CD4-positive, alpha-beta T cell (primary cell): ENCODE measurements around the gene ZNF506. TPM values are rescaled to one million over a fixed set of nuclear protein-coding genes. Genes with fewer than 3 reads are reported as not detected.

Source experiments
- ATAC-seq: fragments of 200-7000 bp; cut with Tn5 transposase; one replicate; pipeline ENCODE4 v1.10.0; 2022; ENCODE audit warnings: mild to moderate bottlenecking; ENCODE audit not compliant: poor library complexity
- CTCF ChIA-PET: fragments of 350-600 bp; sonication (Branson Sonifier 250); formaldehyde crosslinking; loops from one replicate; lab custom pipeline; 2021; ENCODE audit warnings: antibody characterized with exemption, inconsistent platforms; lab: Charles Lee
- POLR2A ChIA-PET: fragments of 350-600 bp; sonication (Branson Sonifier 250); formaldehyde crosslinking; loops from one replicate; lab custom pipeline; 2021; ENCODE audit warnings: antibody characterized with exemption, inconsistent platforms; lab: Charles Lee
- DNase-seq, 14 experiments: peaks; one replicate each; pipeline ENCODE4 v3.0.0-alpha.2; 2013 to 2020; ENCODE audit warnings: mixed read lengths in 2 of 14
- H3K27ac ChIP-seq, 2 donors: one replicate each; pipeline versions ENCODE4 v1.5.1 to v1.7.0; 2013; ENCODE audit warnings: low read length in 2 of 2, low read depth in 1 of 2, mild to moderate bottlenecking in 1 of 2
- H3K27me3 ChIP-seq, 2 experiments: 1 replicate in 1 of 2; 2 replicates in 1 of 2; pipeline versions ENCODE4 v1.6.1 to v1.7.0; 2013; ENCODE audit warnings: low read length in 2 of 2, control low read depth in 1 of 2, mild to moderate bottlenecking in 1 of 2, moderate library complexity in 1 of 2; ENCODE audit not compliant: insufficient read depth in 2 of 2, control insufficient read depth in 1 of 2
- H3K36me3 ChIP-seq: one replicate; pipeline ENCODE4 v1.6.1; 2013; ENCODE audit warnings: low read length, control low read depth; ENCODE audit not compliant: insufficient read depth
- H3K4me1 ChIP-seq: one replicate; pipeline ENCODE4 v1.6.1; 2013; ENCODE audit warnings: low read length, control low read depth; ENCODE audit not compliant: insufficient read depth
- H3K4me3 ChIP-seq: one replicate; pipeline ENCODE4 v1.5.1; 2013; ENCODE audit warnings: mild to moderate bottlenecking, low read length, moderate library complexity
- H3K9me3 ChIP-seq, 2 experiments: 1 replicate in 1 of 2; 2 replicates in 1 of 2; pipeline versions ENCODE4 v1.6.1 to v1.7.0; 2013; ENCODE audit warnings: low read length in 2 of 2, mild to moderate bottlenecking in 2 of 2, control low read depth in 1 of 2, moderate library complexity in 1 of 2; ENCODE audit not compliant: control insufficient read depth in 1 of 2, insufficient read depth in 1 of 2
- H3K27ac Mint-ChIP-seq: one replicate; pipeline ENCODE4 v1.8.0; 2020; ENCODE audit warnings: mixed read lengths
- H3K27me3 Mint-ChIP-seq: one replicate; pipeline ENCODE4 v1.8.0; 2021; ENCODE audit warnings: mixed read lengths
- H3K36me3 Mint-ChIP-seq: one replicate; pipeline ENCODE4 v1.8.0; 2021; ENCODE audit warnings: low read depth, mixed read lengths
- H3K4me1 Mint-ChIP-seq: one replicate; pipeline ENCODE4 v1.8.0; 2021; ENCODE audit warnings: low read depth, mixed read lengths
- H3K4me3 Mint-ChIP-seq: one replicate; pipeline ENCODE4 v1.8.0; 2020; ENCODE audit warnings: mild to moderate bottlenecking, mixed read lengths
- H3K9me3 Mint-ChIP-seq: one replicate; pipeline ENCODE4 v1.8.0; 2020; ENCODE audit warnings: mixed read lengths
- CTCF ChIP-seq: fragments of 200-600 bp; IDR thresholded peaks from one replicate; pipeline ENCODE4 v1.8.0; 2022; ENCODE audit warnings: antibody characterized with exemption, mild to moderate bottlenecking
- intact Hi-C, 2 experiments: fragments of 100-400 bp; cut with DNase I in 1 of 2; cut with micrococcal nuclease in 1 of 2; formaldehyde crosslinking; loops; one replicate each; pipeline versions ENCODE4 v1.15.1 to v1.9.0; 2023 to 2025; cut with DNase I, micrococcal nuclease
- total RNA-seq, 174 experiments: library from RNA in 2 of 174; stranded (reverse) in 2 of 174; gene quantifications; one replicate each; pipeline ENCODE4 v1.2.3 and lab custom pipeline; 2021 to 2026

The ZNF506 gene
- total RNA-seq, 2 experiments from 2014 or later: 48.0 to 50.7 TPM

GRCh38 chr19:19750842-19751790, 70.4 kb downstream of the ZNF506 start:
- no peaks in the 10 kb centered on the region for H3K36me3 ChIP-seq
- Mint-ChIP-seq H3K4me3 (no peak overlapping the region), H3K4me1 (no peaks in the 10 kb centered on the region), H3K9me3 (no peaks in the 10 kb centered on the region), H3K36me3 (no peaks in the 10 kb centered on the region), H3K27me3 (no peaks in the 10 kb centered on the region), H3K27ac (no peak overlapping the region)
- H3K27me3 ChIP-seq: no peaks in the 10 kb centered on the region
- POLR2A ChIA-PET: interaction anchor here (0.6 kb wide), 1 partner anchor 418 kb away, joined by 3 read pairs; no protein-coding TSS in a partner anchor
- CTCF ChIA-PET: no interaction called here
- peaks cover 4 to 32% of the 10 kb centered on the region in 2 experiments for H3K9me3 ChIP-seq
- no peak overlapping the region for H3K4me3 ChIP-seq
- intact Hi-C loops: no loop called here
- ATAC-seq (no peak), DNase-seq (no peak)
- no peak for TF ChIP-seq CTCF
- no peak overlapping the region for H3K27ac ChIP-seq
- no peaks in the 10 kb centered on the region for H3K4me1 ChIP-seq

- Mint-ChIP-seq H3K27ac (no peak overlapping the region), H3K4me1 (no peaks in the 10 kb centered on the region), H3K9me3 (no peaks in the 10 kb centered on the region), H3K27me3 (no peaks in the 10 kb centered on the region), H3K36me3 (no peaks in the 10 kb centered on the region), H3K4me3 (no peak overlapping the region)
- Histone ChIP-seq H3K9me3 (peaks cover 0 to 23% of the 10 kb centered on the region in 2 experiments), H3K4me3 (no peak overlapping the region), H3K27me3 (no peaks in the 10 kb centered on the region), H3K27ac (no peak overlapping the region), H3K36me3 (no peaks in the 10 kb centered on the region), H3K4me1 (no peaks in the 10 kb centered on the region)
- CTCF ChIA-PET: no interaction called here
- intact Hi-C loops: loop anchor here in 1 of 2 experiments (5.0 kb wide), 2 partner anchors 207 to 218 kb away; no protein-coding TSS in a partner anchor
- no peak for TF ChIP-seq CTCF
- DNase-seq (no peak), ATAC-seq (no peak)
- POLR2A ChIA-PET: no interaction called here
Observed at GRCh38 chr19:19749908-19750841, 71.4 kb downstream of the ZNF506 start.

GRCh38 chr19:19749117-19749907, 72.2 kb downstream of the ZNF506 start:
- POLR2A ChIA-PET: no interaction called here
- TF ChIP-seq CTCF: no peak

More at GRCh38 chr19:19749117-19749907, 72.2 kb downstream of the ZNF506 start:
- H3K27ac Mint-ChIP-seq: no peak overlapping the region
- H3K4me1 Mint-ChIP-seq: no peaks in the 10 kb centered on the region
- H3K27me3 ChIP-seq: no peaks in the 10 kb centered on the region
- DNase-seq: no peak
- no peaks in the 10 kb centered on the region for H3K27me3 Mint-ChIP-seq
- no peaks in the 10 kb centered on the region for H3K4me1 ChIP-seq
- H3K27ac ChIP-seq: no peak overlapping the region
- intact Hi-C loops: loop anchor here in 1 of 2 experiments (5.0 kb wide), 2 partner anchors 208 to 217 kb away; no protein-coding TSS in a partner anchor
- no peak overlapping the region for H3K4me3 Mint-ChIP-seq
- H3K4me3 ChIP-seq: no peak overlapping the region
- no peaks in the 10 kb centered on the region for H3K36me3 ChIP-seq
- no peaks in the 10 kb centered on the region for H3K36me3 Mint-ChIP-seq
- peaks cover 0 to 23% of the 10 kb centered on the region in 2 experiments for H3K9me3 ChIP-seq
- H3K9me3 Mint-ChIP-seq: no peaks in the 10 kb centered on the region
- CTCF ChIA-PET: no interaction called here
- ATAC-seq: no peak
